Peyer's patch (tissue), 4 donors: ENCODE measurements around the gene CTNS.

ENCODE experiments used
- CTCF ChIP-seq, 6 experiments: fragments of 450-650 bp in 4 of 6; fragments of 200-600 bp in 2 of 6; sonication (generic) in 1 of 6; IDR thresholded peaks; one replicate each; pipeline ENCODE4 v1.5.1; 2017 to 2019; ENCODE audit warnings: antibody characterized with exemption in 6 of 6, mild to moderate bottlenecking in 3 of 6, moderate library complexity in 1 of 6
- POLR2A ChIP-seq, 2 donors: fragments of 450-650 bp; IDR thresholded peaks; one replicate each; pipeline ENCODE4 v1.5.1; 2017; ENCODE audit warnings: antibody characterized with exemption in 2 of 2, mild to moderate bottlenecking in 2 of 2, moderate library complexity in 2 of 2

GRCh38 chr17:3678821-3679530, 42.4 kb downstream of the CTNS start:
- no peak for TF ChIP-seq CTCF (IDR thresholded peaks at IDR 0.05)
- TF ChIP-seq POLR2A (IDR thresholded peaks at IDR 0.05): no peak
